DMS53 treated with DMSO at 0.1 percent for 48 hours (cell line): ENCODE results near the gene PLPPR2.
A peak's percentile ranks its signal among the peaks of the same experiment; 100 is the strongest.
"Not testable (repeated sequence)": the region's sequence is repeated elsewhere in the genome, so short reads cannot be mapped to it uniquely, and the experiment has no call there.

Experiments used
- DNase-seq: peaks from one replicate; lab custom pipeline; 2025; ENCODE audit not compliant: unreplicated experiment; lab: John Stamatoyannopoulos, UW

Gene PLPPR2

GRCh38 chr19:11370744-11371143, 15.5 kb downstream of the PLPPR2 start:
- no peak for DNase-seq

- peak; percentile 73 for DNase-seq
These were observed 18.1 kb downstream of the PLPPR2 start for GRCh38 chr19:11373166-11373884.

GRCh38 chr19:11373885-11374432, 18.7 kb downstream of the PLPPR2 start:
- peak; percentile 73 for DNase-seq

- peak; percentile 95 for DNase-seq
These were observed 19.4 kb downstream of the PLPPR2 start, which contains the start of gene SWSAP1 for GRCh38 chr19:11374433-11375142. SWSAP1 (plus strand) TSS chr19:11374666; CDS start chr19:11374681, 15 bp downstream.

- DNase-seq: no peak
These were observed 20.1 kb downstream of the PLPPR2 start for GRCh38 chr19:11375143-11375948.

GRCh38 chr19:11377237-11377636, 22.0 kb downstream of the PLPPR2 start:
- DNase-seq: no peak

GRCh38 chr19:11377756-11378155, 22.5 kb downstream of the PLPPR2 start:
- no peak for DNase-seq

GRCh38 chr19:11378319-11379189, 23.3 kb downstream of the PLPPR2 start:
- DNase-seq: peak; percentile 18

- not testable (repeated sequence) for DNase-seq
These were observed 24.1 kb downstream of the PLPPR2 start for GRCh38 chr19:11379269-11379845.

GRCh38 chr19:11379857-11380350, 24.7 kb downstream of the PLPPR2 start:
- DNase-seq: no peak

- peak; percentile 85 for DNase-seq
These were observed 25.7 kb downstream of the PLPPR2 start for GRCh38 chr19:11380653-11381537.

- DNase-seq: peak; percentile 5
These were observed 27.9 kb downstream of the PLPPR2 start for GRCh38 chr19:11382898-11383705.

- no peak for DNase-seq
These were observed 28.4 kb downstream of the PLPPR2 start for GRCh38 chr19:11383706-11384048.

GRCh38 chr19:11384778-11385129, 29.5 kb downstream of the PLPPR2 start:
- DNase-seq: no peak

- peak; percentile 5 for DNase-seq
These were observed 32.2 kb downstream of the PLPPR2 start for GRCh38 chr19:11387162-11388034.

- DNase-seq: no peak
These were observed 35.1 kb downstream of the PLPPR2 start for GRCh38 chr19:11390359-11390758.
